ENCODE measurements around the gene SETD7.

Gene SETD7

DNA sequence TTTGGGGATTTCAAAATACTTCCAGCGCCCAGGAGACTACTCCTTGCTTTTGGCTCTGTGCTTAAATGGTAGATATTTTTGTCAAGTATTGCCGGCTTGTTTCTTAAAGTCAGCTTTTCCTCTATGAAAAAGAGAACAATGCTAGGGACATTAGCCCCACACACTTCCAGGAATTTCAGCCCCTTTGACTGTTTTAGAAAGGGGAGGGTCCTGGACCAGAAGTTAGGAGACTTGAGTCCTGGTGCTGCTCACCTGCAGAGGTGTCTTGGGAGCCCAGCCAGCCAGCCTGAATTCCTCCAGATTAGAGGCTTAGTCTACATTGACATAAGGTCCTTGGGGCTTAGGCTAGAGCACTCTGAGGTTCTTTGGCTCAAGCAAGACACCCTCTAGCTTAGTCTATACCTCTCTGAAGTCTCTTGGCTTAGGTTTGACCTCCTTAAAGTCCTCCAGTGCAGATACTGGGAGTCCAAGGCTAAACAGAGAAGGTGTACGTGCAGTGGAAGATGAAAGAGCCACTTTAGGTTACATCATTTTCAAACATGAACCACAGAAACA is 1.6 kb upstream of the SETD7 start:
- no peak overlapping the region for H3K4me3 ChIP-seq (ENCODE audit: low read depth, low read length)

DNA sequence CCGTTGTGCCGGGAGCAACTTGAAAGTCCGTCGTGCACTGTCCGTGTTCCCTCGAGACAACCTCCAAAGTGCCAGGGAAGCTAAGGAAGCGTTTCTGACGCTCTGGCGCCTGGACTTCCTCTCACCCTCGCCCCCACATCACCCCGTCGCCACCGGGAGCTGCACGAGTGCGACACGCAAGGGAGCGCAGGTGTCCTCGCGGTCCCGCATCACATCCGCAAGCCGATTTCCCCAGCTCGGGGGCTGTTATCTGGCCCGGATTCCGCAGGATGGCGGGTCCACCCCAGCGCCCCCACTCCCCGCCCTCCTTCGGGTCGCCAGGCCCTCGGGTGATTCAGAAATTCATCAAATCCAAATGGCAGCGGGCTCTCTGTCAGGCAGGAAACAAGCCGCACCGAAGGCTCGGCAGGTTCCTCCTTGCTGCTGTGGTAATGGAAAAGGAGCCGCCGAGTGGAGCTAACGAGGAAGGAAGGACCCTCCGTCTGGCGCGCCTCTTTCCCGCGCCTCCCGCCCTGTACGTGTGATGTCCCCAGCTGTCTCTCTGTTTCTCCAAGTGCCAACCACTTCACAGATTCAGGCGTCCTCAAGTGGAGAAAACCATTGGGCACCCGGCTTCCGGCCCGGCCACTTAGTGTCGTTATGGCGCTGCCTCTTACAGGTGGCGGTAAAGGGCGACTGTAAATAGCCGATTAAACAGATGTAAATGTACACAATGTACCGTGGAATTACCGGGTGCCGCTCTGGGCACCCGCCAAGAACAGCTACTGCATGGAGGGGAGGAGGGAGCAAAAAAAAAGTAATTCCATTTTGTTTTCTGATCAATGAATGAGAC is 921 bp upstream of the SETD7 start:
- no peak for DNase-seq (ENCODE audit: low read depth)
- peak; percentile 5 for TF ChIP-seq CTCF (IDR thresholded peaks at IDR 0.05; ENCODE audit: low read depth, low read length, missing control alignments)
- peak overlapping the region; percentile 52 for H3K4me3 ChIP-seq (ENCODE audit: low read depth, low read length)

More for the DNA sequence above, 1.6 kb upstream of the SETD7 start:
- no peak for DNase-seq (ENCODE audit: low read depth)
- TF ChIP-seq CTCF (IDR thresholded peaks at IDR 0.05; ENCODE audit: low read depth, low read length, missing control alignments) = no peak

- no peak for DNase-seq (ENCODE audit: low read depth)
- no peak for TF ChIP-seq CTCF (IDR thresholded peaks at IDR 0.05; ENCODE audit: low read depth, low read length, missing control alignments)
- peak overlapping the region; percentile 52 for H3K4me3 ChIP-seq (ENCODE audit: low read depth, low read length)
These were observed 331 bp downstream of the SETD7 start for GRCh38 chr4:139555705-139556070.

GRCh38 chr4:139554893-139555704 is 920 bp downstream of the SETD7 start:
- no peak for TF ChIP-seq CTCF (IDR thresholded peaks at IDR 0.05; ENCODE audit: low read depth, low read length, missing control alignments)
- H3K4me3 ChIP-seq (ENCODE audit: low read depth, low read length) = peak overlapping the region; percentile 52
- no peak for DNase-seq (ENCODE audit: low read depth)

DNA sequence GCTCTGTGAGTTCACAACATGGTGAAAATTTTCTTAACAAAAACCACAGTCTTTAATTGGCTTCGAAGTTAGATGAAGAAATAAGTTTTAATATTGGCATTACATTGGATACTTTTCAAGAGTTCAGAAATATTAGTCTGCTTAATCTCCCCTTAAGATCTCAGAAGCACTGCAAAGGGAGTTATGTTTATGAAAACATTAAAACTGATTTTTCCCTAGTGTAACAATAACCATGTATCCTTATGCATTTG is 1.5 kb downstream of the SETD7 start:
- no peak for DNase-seq (ENCODE audit: low read depth)
- TF ChIP-seq CTCF (IDR thresholded peaks at IDR 0.05; ENCODE audit: low read depth, low read length, missing control alignments) = no peak
- no peak overlapping the region for H3K4me3 ChIP-seq (ENCODE audit: low read depth, low read length)

DNA sequence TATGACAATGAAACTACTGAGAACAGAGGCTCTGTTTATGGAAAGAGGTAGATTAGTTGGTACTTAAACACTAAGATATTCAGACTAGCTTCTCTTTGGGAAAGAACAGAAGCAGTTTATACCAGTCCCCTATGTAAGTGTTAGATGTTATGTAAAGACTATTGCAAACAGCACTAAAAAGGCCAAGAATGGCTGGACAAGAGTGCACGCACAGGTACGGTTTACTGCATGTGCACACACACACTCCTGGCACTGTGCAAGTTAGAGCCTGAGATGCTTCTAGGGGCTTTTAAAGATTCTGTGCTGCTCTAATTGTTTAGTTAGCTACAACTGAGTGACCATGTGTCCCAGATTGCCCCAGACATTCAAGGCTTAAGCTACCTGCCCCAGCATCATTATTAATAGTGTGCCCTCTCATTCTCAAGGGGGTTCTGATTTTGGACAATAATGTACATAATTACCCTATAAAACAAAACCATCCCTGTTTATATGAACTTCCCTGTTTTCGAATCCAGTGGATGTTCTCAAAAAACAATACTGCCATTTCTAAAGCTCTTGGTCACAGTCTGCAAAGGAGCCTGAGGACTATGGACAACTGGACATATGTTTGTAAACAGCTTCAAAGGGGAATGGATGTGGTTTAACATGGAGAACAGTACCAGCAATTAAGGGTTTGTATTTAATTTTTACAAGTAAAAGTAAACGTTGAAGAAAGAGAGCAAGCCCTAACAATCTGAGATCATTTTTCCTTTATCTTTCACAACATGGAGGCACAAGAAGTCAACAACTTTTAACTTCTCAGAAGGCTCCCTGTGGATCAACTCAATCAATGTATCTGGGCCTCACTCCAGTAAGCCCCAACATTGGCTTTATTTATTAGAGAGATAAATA is 2.0 kb downstream of the SETD7 start:
- no peak overlapping the region for H3K4me3 ChIP-seq (ENCODE audit: low read depth, low read length)
- no peak for TF ChIP-seq CTCF (IDR thresholded peaks at IDR 0.05; ENCODE audit: low read depth, low read length, missing control alignments)
- DNase-seq (ENCODE audit: low read depth) = no peak

Measured in GM12864 (cell line).